ENCODE results near the gene SNRNP70.

SNRNP70 gene

GRCh38 chr19:49103331-49104085 is 18.3 kb downstream of the SNRNP70 start:
- no peak for DNase-seq (ENCODE audit: extremely low spot score)
- POLR2A ChIA-PET, result no interaction called here
- CTCF ChIA-PET, result no interaction called here
- no peak for TF ChIP-seq CTCF (IDR thresholded peaks at IDR 0.05; ENCODE audit: control extremely low read depth, extremely low read depth, low read depth, missing control alignments)

- ChIA-PET CTCF (interaction anchor here (0.9 to 3.0 kb wide), 7 partner anchors 9 to 111 kb away, joined by 4 to 21 read pairs (median 11); partner anchors contain the start of genes GYS1, LIN7B and RUVBL2), POLR2A (no interaction called here)
- no peak for DNase-seq (ENCODE audit: extremely low spot score)
- TF ChIP-seq CTCF (IDR thresholded peaks at IDR 0.05; ENCODE audit: control extremely low read depth, extremely low read depth, low read depth, missing control alignments), result no peak
Observed at GRCh38 chr19:49104229-49104864, 19.1 kb downstream of the SNRNP70 start.

- POLR2A ChIA-PET, result no interaction called here
- no peak for DNase-seq (ENCODE audit: extremely low spot score)
- TF ChIP-seq CTCF (IDR thresholded peaks at IDR 0.05; ENCODE audit: control extremely low read depth, extremely low read depth, low read depth, missing control alignments), result peak; percentile 77
- CTCF ChIA-PET, result interaction anchor here (0.8 to 3.0 kb wide), 15 partner anchors 8 to 114 kb away, joined by 3 to 22 read pairs (median 8); partner anchors contain the start of genes GYS1, LIN7B and RUVBL2
Observed at GRCh38 chr19:49106648-49107135, 21.4 kb downstream of the SNRNP70 start.

GRCh38 chr19:49107625-49108459 is 22.6 kb downstream of the SNRNP70 start:
- POLR2A ChIA-PET, result no interaction called here
- CTCF ChIA-PET, result interaction anchor here (0.7 to 1.3 kb wide), 2 partner anchors 10 to 12 kb away, joined by 3 to 5 read pairs; no protein-coding TSS in a partner anchor
- TF ChIP-seq CTCF (IDR thresholded peaks at IDR 0.05; ENCODE audit: control extremely low read depth, extremely low read depth, low read depth, missing control alignments), result no peak
- DNase-seq (ENCODE audit: extremely low spot score), result no peak

- ChIA-PET POLR2A (no interaction called here), CTCF (interaction anchor here (1.2 to 2.8 kb wide), 3 partner anchors 11 to 99 kb away, joined by 3 to 10 read pairs (median 5); no protein-coding TSS in a partner anchor)
- no peak for TF ChIP-seq CTCF (IDR thresholded peaks at IDR 0.05; ENCODE audit: control extremely low read depth, extremely low read depth, low read depth, missing control alignments)
Observed at GRCh38 chr19:49109051-49109450, 23.8 kb downstream of the SNRNP70 start.

More at GRCh38 chr19:49109051-49109450, 23.8 kb downstream of the SNRNP70 start:
- DNase-seq (ENCODE audit: extremely low spot score), result no peak
